ENCODE data around the gene NIPBL. TPM values are rescaled to one million over a fixed set of nuclear protein-coding genes. Genes with fewer than 3 reads are reported as not detected.

NIPBL gene
- total and polyA plus RNA-seq, 2 of the 13 experiments (the other 11 are each of a cell fraction or from before 2014, with no cell fraction given) = 12.3 to 32.3 TPM

- no TSS peak for BruUV-seq (replicated peaks)
- Histone ChIP-seq H3K9ac (ENCODE audit: insufficient read depth, low read depth, low read length) (no peak overlapping the region), H3K4me2 (ENCODE audit: low read depth, low read length) (no peak overlapping the region), H3K4me1 (ENCODE audit: insufficient read depth, low read length) (peaks cover 19% of the 10 kb centered on the region), H3K4me3 (replicated peaks in 1 of 3; ENCODE audit: insufficient read depth in 1 of 3, low read depth in 2 of 3, low read length in 3 of 3) (no peak overlapping the region), H3K36me3 (replicated peaks in 1 of 2; ENCODE audit: control insufficient read depth in 1 of 2, insufficient read depth in 2 of 2, low read length in 2 of 2) (peaks cover 0 to 36% of the 10 kb centered on the region in 2 experiments; a peak in 4 of 5 replicates), H2AFZ (ENCODE audit: low read length) (no peak overlapping the region), H3K27ac (ENCODE audit: extremely low read length, insufficient read depth, low read length) (no peak overlapping the region), H3K79me2 (ENCODE audit: insufficient read depth, low read length) (no peaks in the 10 kb centered on the region), H3K27me3 (ENCODE audit: control insufficient read depth in 1 of 2, insufficient read depth in 2 of 2, low read length in 2 of 2) (no peaks in the 10 kb centered on the region), H4K20me1 (ENCODE audit: insufficient read depth, low read length) (0 out of 2 replicates have a peak, but pooled peaks cover 8% of the 10 kb centered on the region), H3K9me3 (ENCODE audit: low read length) (no peaks in the 10 kb centered on the region)
- FAIRE-seq = no peak
- in situ Hi-C loops (cut with HindIII; ENCODE audit: extremely low pct_ligation_motif_present, low pct_unique_long_range_greater_than_20kb) = loop anchor here (10.0 kb wide), 1 partner anchor 270 kb away; no protein-coding TSS in a partner anchor
- WGBS (ENCODE audit: low lambda C conversion rate) = 84% methylated on average over 6 of the region's 6 CpGs
- intact Hi-C loops (cut with micrococcal nuclease; ENCODE audit: unreplicated experiment) = no loop called here
- no peak for ATAC-seq
- ChIA-PET CTCF (ENCODE audit: low intra/inter-chr PET ratio, low total read pairs) (interaction anchor here (1.9 kb wide), 1 partner anchor 276 kb away, joined by 6 read pairs; no protein-coding TSS in a partner anchor), POLR2A (no interaction called here)
- no peak for TF ChIP-seq ZBTB8A (CRISPR knock-in tag; IDR thresholded peaks at IDR 0.05; ENCODE audit: borderline replicate concordance, low read depth)
- TF ChIP-seq NFATC3 (CRISPR knock-in tag; IDR thresholded peaks at IDR 0.05) = no peak
- TF ChIP-seq SP2 (CRISPR knock-in tag; IDR thresholded peaks at IDR 0.05) = no peak
- TF ChIP-seq ZNF431 (CRISPR knock-in tag; IDR thresholded peaks at IDR 0.05; ENCODE audit: borderline replicate concordance, low read depth) = no peak
- TF ChIP-seq POGZ (CRISPR knock-in tag; IDR thresholded peaks at IDR 0.05) = no peak
- TF ChIP-seq NFKBIZ (CRISPR knock-in tag; IDR thresholded peaks at IDR 0.05) = no peak
- TF ChIP-seq ZNF619 (CRISPR knock-in tag; IDR thresholded peaks at IDR 0.05) = no peak
- no peak for TF ChIP-seq TOPORS (CRISPR knock-in tag; IDR thresholded peaks at IDR 0.05)
- no peak for TF ChIP-seq MXI1 (IDR thresholded peaks at IDR 0.05; ENCODE audit: borderline replicate concordance, low read depth, low read length)
- no peak for TF ChIP-seq RFXANK (CRISPR knock-in tag; IDR thresholded peaks at IDR 0.05)
- TF ChIP-seq ZNF691 (CRISPR knock-in tag; IDR thresholded peaks at IDR 0.05; ENCODE audit: borderline replicate concordance, low read depth) = no peak
- TF ChIP-seq CTCF (CRISPR knock-in tag; IDR thresholded peaks at IDR 0.05) = no peak
- TF ChIP-seq TEAD2 (CRISPR knock-in tag; IDR thresholded peaks at IDR 0.05) = no peak
- no peak for TF ChIP-seq TSC22D2 (CRISPR knock-in tag; IDR thresholded peaks at IDR 0.05; ENCODE audit: borderline replicate concordance)
- no peak for TF ChIP-seq ZNF687 (CRISPR knock-in tag; IDR thresholded peaks at IDR 0.05)
- no peak for TF ChIP-seq ZNF605 (CRISPR knock-in tag; IDR thresholded peaks at IDR 0.05)
- no peak for TF ChIP-seq RFX1 (IDR thresholded peaks at IDR 0.05)
- TF ChIP-seq ZNF775 (CRISPR knock-in tag; IDR thresholded peaks at IDR 0.05; ENCODE audit: borderline replicate concordance) = no peak
- TF ChIP-seq RORA (CRISPR knock-in tag; IDR thresholded peaks at IDR 0.05) = no peak
- no peak for TF ChIP-seq TMF1 (CRISPR knock-in tag; IDR thresholded peaks at IDR 0.05; ENCODE audit: low read depth)
- no peak for DNase-seq (ENCODE audit: low spot score)
Measured at GRCh38 chr5:37005252-37005651, 128.7 kb downstream of the NIPBL start.

Data from HepG2 (cell line).